HG02642 (cell line): ENCODE results near the gene USP8.
"Not testable (repeated sequence)": the region's sequence is repeated elsewhere in the genome, so short reads cannot be mapped to it uniquely, and the experiment has no call there.

Source experiments
- ATAC-seq: cut with Tn5 transposase; IDR thresholded peaks from one replicate; pipeline ENCODE4 v1.9.1; 2021; ENCODE audit warnings: mild to moderate bottlenecking; ENCODE audit not compliant: unreplicated experiment, poor library complexity

USP8 gene

DNA sequence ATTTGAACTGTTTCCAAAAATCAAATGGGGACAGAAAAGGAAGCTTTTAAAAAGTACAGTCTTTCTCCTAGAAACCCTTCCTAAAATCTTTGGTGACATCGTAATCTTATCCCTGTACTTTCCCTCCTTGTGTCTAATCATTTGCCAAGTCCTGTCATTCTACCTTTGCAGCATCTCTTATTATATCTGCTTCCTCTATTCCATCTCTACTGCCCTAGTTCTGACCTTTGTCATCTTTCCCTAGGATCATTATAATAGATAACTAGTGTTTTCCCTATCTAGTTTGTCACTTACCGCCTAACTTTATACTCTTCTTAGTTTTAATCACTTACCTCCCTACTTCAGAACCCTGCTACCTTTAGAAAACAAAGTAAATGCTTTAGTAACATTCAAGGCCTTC is 11.6 kb downstream of the USP8 start:
- no peak for ATAC-seq

DNA sequence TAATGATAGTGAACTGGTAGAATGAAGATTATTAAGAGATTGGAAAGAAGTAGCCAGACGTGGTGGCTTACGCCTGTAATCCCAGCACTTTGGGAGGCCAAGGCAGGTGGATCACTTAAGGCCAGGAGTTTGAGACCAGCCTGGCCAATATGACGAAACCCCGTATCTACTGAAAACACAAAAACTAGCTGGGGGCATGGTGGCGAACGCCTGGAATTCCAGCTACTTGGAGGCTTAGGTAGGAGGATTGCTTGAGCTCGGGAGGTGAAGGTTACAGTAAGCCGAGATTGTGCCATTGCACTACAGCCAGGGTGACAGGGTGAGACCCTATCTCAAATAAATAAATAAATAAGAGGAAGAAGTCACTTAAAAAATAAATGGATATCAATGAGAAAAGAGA is 14.0 kb downstream of the USP8 start:
- no peak for ATAC-seq

DNA sequence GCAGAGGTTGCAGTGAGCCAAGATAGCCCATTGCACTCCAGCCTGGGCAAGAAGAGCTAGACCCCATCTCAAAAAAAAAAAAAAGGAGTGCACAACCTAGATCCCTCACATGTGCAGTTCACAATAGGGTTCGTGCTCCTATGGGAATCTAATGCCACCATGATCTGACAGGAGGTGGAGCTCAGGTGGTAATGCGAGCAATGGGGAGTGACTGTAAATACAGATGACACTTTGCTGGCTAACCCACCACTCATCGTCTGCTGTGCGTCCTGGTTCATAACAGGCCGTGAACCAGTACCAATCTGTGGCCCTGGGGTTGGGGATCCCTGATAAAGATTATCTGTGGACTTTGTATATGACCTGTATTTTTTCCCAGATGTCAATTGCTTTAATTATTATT is 16.7 kb downstream of the USP8 start:
- ATAC-seq, result no peak

GRCh38 chr15:50452927-50453326 is 28.7 kb downstream of the USP8 start:
- ATAC-seq, result no peak

DNA sequence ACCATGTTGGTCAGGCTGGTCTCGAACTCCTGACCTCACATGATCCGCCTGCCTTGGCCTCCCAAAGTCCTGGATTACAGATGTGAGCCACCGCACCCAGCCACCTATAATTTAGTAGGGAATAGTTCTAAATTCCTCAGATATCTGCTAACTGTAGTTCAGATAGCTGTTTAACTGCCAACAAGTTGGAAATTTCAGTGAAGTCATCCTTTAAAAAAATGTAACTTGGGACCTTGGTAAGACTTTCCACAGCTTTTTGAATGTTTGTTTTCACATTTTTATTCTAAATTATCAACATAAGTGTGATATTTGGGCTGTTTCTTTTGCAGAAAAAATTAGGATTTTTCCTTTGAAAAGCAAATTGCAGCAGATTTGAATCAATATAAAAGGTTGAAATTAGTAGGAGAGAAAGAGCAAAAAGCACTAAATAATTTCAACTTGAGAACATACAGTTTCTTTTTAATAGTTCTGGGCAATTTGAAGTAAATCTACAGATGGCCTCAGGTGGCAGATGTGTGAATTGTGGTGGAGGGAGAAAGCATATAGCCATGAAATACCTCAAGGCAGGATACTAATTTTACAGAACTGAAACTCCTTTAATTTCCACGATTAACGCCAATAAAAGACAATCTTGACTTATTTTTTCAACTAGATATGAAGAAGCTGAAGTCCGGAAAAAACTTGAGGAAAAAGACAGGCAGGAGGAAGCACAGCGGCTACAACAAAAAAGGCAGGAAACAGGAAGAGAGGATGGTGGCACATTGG is 34.3 kb downstream of the USP8 start:
- no peak for ATAC-seq

DNA sequence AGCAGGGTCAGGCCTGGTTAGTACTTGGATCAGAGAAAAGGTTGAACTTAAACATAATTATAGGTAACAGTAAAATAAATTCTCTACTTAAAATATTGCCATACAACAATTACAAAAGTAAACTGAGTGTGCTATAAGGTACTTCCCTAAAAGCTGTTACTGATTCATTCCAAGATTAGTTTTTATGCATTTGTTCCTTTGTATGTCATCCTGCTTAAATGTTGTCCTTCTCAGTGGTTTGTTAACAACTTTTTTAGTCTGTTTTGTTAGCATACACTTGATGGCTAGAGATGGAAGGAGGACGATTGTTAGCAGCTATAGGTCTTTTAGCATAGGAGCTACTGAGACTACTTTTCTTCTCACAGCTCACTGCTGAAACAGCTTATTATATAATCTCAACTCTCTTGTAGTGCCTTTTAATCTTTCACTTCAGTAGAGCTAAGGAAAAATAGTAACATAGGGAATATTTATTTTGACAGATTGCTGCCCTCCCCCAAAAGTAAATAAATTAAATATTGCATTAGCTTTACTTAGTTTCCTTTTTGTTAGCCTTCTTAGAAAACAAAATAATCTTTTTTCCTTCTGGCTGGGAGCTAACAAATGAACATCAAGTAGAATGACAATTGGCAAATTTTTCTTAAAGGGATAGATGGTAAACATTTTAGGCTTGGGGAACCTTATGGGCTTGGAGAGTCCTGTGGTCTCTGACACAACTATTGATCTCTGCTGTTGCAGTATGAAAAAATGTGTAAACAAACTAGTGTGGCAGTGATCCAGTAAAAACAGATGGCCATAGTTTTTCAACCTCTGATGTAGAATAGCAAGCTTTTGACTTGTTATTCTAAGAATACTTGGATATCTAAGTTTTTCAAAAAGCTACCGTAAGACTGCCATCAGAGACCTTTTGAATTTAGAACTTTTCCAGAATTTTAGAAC is 39.5 kb downstream of the USP8 start:
- ATAC-seq, result no peak

- ATAC-seq, result no peak
These were observed 46.9 kb downstream of the USP8 start for GRCh38 chr15:50471072-50471471.

DNA sequence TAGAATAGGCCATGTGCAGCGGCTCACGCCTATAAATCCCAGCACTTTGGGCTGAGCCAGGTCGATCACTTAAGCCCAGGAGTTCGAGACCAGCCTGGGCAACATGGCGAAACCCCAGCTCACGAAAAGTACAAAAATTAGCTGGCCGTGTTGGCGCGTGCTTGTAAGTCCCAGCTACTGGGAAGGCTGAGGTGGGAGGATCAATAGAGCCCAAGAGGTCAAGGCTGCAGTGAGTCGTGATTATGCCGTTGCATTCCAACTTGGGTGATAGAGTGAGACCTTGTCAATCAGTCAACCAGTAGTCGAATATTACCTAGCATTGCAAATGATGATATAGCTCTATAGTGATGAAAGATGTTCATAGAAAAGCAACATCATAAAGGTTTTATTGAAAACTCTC is 51.9 kb downstream of the USP8 start:
- ATAC-seq, result no peak

GRCh38 chr15:50484781-50485180 is 60.6 kb downstream of the USP8 start:
- ATAC-seq, result peak; percentile 72

DNA sequence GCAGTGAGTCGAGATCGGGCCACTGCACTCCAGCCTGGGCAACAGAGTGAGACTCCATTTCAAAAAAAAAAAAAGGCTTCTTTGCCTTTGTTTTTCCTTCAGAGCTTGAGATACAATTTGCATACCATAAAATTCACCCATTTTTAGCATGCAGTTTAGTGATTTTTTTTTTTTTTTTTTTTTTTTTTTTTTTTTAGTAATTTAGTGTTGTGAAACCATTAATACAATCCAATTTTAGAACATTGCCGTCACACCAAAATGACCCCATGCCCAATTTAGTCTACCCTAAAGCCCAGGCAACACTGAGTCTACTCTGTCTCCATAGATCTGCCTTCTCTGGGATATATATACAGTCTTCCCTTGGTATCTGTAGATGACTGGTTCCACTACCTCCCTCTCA is 61.2 kb downstream of the USP8 start:
- ATAC-seq, result peak; percentile 16

GRCh38 chr15:50487287-50487686 is 63.1 kb downstream of the USP8 start:
- ATAC-seq, result no peak

- ATAC-seq, result no peak
These were observed 69.4 kb downstream of the USP8 start for GRCh38 chr15:50493625-50494024.

GRCh38 chr15:50494547-50494946 is 70.3 kb downstream of the USP8 start:
- not testable (repeated sequence) for ATAC-seq

- ATAC-seq, result no peak
These were observed 72.5 kb downstream of the USP8 start for GRCh38 chr15:50496692-50497091.

GRCh38 chr15:50500352-50500751 is 76.1 kb downstream of the USP8 start:
- ATAC-seq, result no peak

DNA sequence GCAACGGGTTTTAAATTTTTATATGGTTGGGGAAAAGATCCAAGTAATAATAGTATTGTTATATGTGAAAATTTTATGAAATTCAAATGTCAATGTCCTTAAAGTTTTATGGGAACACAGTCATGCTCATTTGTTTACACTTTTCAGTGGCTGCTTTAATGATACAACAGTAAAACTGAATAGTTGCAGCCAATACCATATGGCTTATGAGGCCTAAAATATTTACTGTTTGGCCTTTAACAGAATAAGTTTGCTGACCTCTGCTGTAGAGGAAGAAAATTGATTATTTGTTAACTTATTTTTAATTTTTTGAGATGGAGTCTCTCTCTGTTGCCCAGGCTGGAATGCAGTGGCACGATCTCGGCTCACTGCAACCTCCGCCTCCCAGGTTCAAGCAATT is 77.6 kb downstream of the USP8 start:
- no peak for ATAC-seq

DNA sequence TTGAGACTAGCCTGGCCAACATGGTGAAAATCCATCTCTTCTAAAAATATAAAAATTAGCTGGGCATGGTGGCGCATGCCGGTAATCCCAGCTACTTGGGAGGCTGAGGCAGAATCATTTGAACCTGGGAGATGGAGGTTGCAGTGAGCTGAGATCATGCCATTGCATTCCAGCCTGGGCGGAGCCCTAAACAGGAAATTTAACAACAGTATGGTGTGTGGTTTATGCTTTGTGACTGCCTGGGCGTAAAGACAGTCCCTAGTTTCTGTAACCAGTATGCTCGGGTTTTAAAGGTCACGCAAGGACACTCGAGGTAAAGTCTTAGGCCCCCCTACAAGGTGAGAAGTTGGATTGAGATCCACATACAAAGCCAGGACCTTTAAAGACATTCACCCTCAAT is 78.9 kb downstream of the USP8 start:
- no peak for ATAC-seq

- not testable (repeated sequence) for ATAC-seq
These were observed 81.5 kb downstream of the USP8 start for GRCh38 chr15:50505656-50506055.

- no peak for ATAC-seq
These were observed 81.9 kb downstream of the USP8 start for GRCh38 chr15:50506121-50506520.

GRCh38 chr15:50513001-50513400 is 88.8 kb downstream of the USP8 start:
- no peak for ATAC-seq

DNA sequence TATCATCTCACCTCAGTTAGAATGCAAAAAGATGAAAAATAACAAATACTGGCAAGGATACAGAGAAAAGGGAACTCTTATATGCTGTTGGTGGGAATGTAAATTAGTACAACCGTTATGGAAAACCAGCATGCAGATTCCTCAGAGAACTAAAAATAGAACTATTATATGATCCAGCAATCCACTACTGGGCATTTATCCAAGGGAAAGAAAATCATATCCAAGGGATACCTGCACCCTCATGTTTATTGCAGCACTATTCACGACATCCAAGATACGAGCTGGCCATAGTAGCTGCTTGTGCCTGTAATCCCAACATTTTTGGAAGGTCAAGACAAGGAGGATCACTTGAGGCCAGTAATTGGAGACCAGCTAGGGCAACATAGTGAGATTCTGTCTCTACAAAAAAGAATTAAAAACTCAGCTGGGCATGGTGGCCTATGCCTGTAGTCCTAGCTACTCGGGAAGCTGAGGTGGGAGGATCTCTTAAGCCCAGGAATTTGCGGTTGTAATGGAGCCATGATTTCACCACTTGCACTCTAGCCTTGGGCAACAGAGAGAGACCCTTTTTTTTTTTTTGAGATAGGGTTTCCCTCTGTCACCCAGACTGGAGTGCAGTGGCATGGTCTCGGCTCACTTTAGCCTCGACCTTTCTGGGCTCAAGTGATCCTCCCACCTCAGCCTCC is 95.7 kb downstream of the USP8 start:
- no peak for ATAC-seq
